ENCODE measurements around the gene GFOD1. TPM values are rescaled to one million over a fixed set of nuclear protein-coding genes. Genes with fewer than 3 reads are reported as not detected.

GFOD1 gene
- total RNA-seq, 1 experiment from 2014 or later, result 6.1 TPM

- Mint-ChIP-seq H3K9me3 (no peaks in the 10 kb centered on the region), H3K36me3 (ENCODE audit: insufficient read depth in 1 of 3, low read depth in 3 of 3) (peaks cover 0 to 7% (median 0%) of the 10 kb centered on the region in 3 experiments; a peak in 3 of 7 replicates), H3K27ac (peak overlapping the region in 1 of 3 experiments; percentile 5; a peak in 1 of 7 replicates), H3K4me3 (no peak overlapping the region; a peak in 1 of 5 replicates), H3K27me3 (ENCODE audit: low read depth) (no peaks in the 10 kb centered on the region), H3K4me1 (peaks cover 16 to 19% of the 10 kb centered on the region in 2 experiments)
- Histone ChIP-seq H3K4ac (ENCODE audit: low read depth, low read length) (no peak overlapping the region), H4K8ac (replicated peaks; ENCODE audit: insufficient read length, low read depth, low read length) (no peak overlapping the region), H3K4me2 (ENCODE audit: insufficient read depth, insufficient read length, low read length) (no peak overlapping the region), H2BK20ac (ENCODE audit: low read depth, low read length, poor library complexity, severe bottlenecking) (no peak overlapping the region), H2BK15ac (ENCODE audit: low read depth, low read length) (no peak overlapping the region), H4K5ac (ENCODE audit: insufficient read length, low read depth, low read length) (no peak overlapping the region), H3K56ac (ENCODE audit: insufficient read length, low read depth, low read length) (no peak overlapping the region), H3K79me1 (ENCODE audit: insufficient read depth, low read depth, low read length, poor library complexity, severe bottlenecking) (no peaks in the 10 kb centered on the region), H2AFZ (ENCODE audit: low read length) (no peak overlapping the region), H3K23me2 (ENCODE audit: insufficient read length, low read depth, low read length, poor library complexity, severe bottlenecking) (no peaks in the 10 kb centered on the region), H3K23ac (ENCODE audit: insufficient read length, low read depth, low read length) (no peak overlapping the region), H3K14ac (ENCODE audit: insufficient read depth, low read length) (no peak overlapping the region), H3K4me1 (ENCODE audit: insufficient read depth, low read length) (peaks cover 10% of the 10 kb centered on the region; the same call in 1 of the 2 replicates), H2BK12ac (ENCODE audit: insufficient read length, low read depth, low read length) (no peak overlapping the region), H3K27me3 (ENCODE audit: insufficient read depth, low read length) (no peaks in the 10 kb centered on the region), H2BK5ac (ENCODE audit: insufficient read length, low read length) (no peak overlapping the region), H4K20me1 (ENCODE audit: control insufficient read depth, insufficient read depth, insufficient read length) (no peaks in the 10 kb centered on the region), H3K9ac (ENCODE audit: extremely low read depth, insufficient read length, low read length) (no peak overlapping the region), H2BK120ac (ENCODE audit: low read depth, low read length, poor library complexity, severe bottlenecking) (no peak overlapping the region), H4K91ac (ENCODE audit: insufficient read length, low read depth, low read length) (no peak overlapping the region), H2AK5ac (ENCODE audit: insufficient read length, low read length) (no peak overlapping the region), H3K18ac (ENCODE audit: insufficient read length, low read depth, low read length) (no peak overlapping the region), H3K9me3 (ENCODE audit: control insufficient read depth, low read depth, low read length) (no peaks in the 10 kb centered on the region), H3K27ac (ENCODE audit: insufficient read length, low read depth, low read length) (no peak overlapping the region), H3K79me2 (ENCODE audit: insufficient read depth, low read length) (no peaks in the 10 kb centered on the region), H3T11ph (ENCODE audit: low read length) (no peak overlapping the region)
- no peak for TF ChIP-seq CTCF (conservative IDR thresholded peaks at IDR 0.05)
- no CpG with 5 or more reads among the region's 5 CpGs for WGBS (ENCODE audit: extremely low coverage, insufficient read length, low lambda C conversion rate)
- DNase-seq, result no peak
These were observed 14.2 kb downstream of the GFOD1 start for GRCh38 chr6:13472976-13473767.
